ENCODE results near the gene WDR86. TPM values are rescaled to one million over a fixed set of nuclear protein-coding genes. Genes with fewer than 3 reads are reported as not detected.

The WDR86 gene
- total and polyA plus RNA-seq, 2 of the 4 experiments (the other 2 are of a cell fraction): not detected

DNA sequence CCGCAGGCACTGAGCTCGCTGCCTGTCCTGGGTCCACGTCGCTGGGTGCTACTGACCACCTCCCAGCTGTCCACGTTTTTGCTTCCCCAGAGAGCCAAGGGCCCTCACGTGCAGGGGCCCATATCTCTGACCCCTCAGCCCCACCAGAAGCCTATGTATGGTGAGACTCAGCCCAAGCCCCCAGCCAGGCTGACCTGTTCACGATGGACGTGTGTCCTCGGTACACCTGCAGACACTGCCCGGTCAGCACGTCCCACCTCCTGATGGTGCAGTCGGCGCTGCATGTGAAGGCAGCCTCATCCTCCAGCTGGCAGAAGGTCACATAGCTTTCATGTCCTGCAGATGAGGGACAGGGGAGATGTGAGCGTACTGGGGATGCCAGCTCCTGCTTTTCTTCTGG, 9.9 kb downstream of the WDR86 start:
- Histone ChIP-seq H4K20me1 (ENCODE audit: insufficient read depth, low read length) (no peaks in the 10 kb centered on the region), H2AK5ac (ENCODE audit: low read depth, low read length) (no peak overlapping the region), H3K9me3 (ENCODE audit: control insufficient read depth, insufficient read depth, low read length) (no peaks in the 10 kb centered on the region), H2BK5ac (ENCODE audit: low read depth, low read length, poor library complexity, severe bottlenecking) (no peak overlapping the region), H3K79me1 (ENCODE audit: low read depth in 1 of 2, low read length in 2 of 2) (no peaks in the 10 kb centered on the region), H3K4me3 (ENCODE audit: insufficient read depth, low read depth, low read length) (no peak overlapping the region), H3K9me1 (ENCODE audit: insufficient read depth, low read length) (no peaks in the 10 kb centered on the region), H3K27me3 (ENCODE audit: control insufficient read depth, insufficient read depth, low read length) (peaks cover 11% of the 10 kb centered on the region), H3K4me1 (ENCODE audit: control insufficient read depth, insufficient read depth, low read length) (peaks cover 5% of the 10 kb centered on the region; the same call in 1 of the 2 replicates), H3K36me3 (ENCODE audit: control insufficient read depth, insufficient read depth, low read length) (no peaks in the 10 kb centered on the region), H2AK9ac (replicated peaks; ENCODE audit: low read depth, low read length, poor library complexity) (no peak overlapping the region), H2BK20ac (ENCODE audit: low read depth, low read length) (no peak overlapping the region), H3K4ac (ENCODE audit: low read depth, low read length) (no peak overlapping the region), H4K8ac (ENCODE audit: low read depth in 2 of 2, low read length in 2 of 2) (no peak overlapping the region), H4K91ac (ENCODE audit: insufficient read depth, low read depth, low read length) (no peak overlapping the region), H3K14ac (replicated peaks; ENCODE audit: low read depth, low read length) (no peak overlapping the region), H3K27ac (ENCODE audit: insufficient read depth, low read length) (no peak overlapping the region), H4K5ac (ENCODE audit: low read depth, low read length) (no peak overlapping the region), H3K23ac (ENCODE audit: low read depth, low read length) (no peak overlapping the region), H2AFZ (replicated peaks; ENCODE audit: low read length, poor library complexity) (no peak overlapping the region), H2BK120ac (ENCODE audit: low read depth, low read length) (no peak overlapping the region), H2BK15ac (ENCODE audit: low read depth, low read length) (no peak overlapping the region), H3K18ac (ENCODE audit: low read depth, low read length) (no peak overlapping the region), H3K9ac (ENCODE audit: low read depth, low read length) (no peak overlapping the region), H3K56ac (ENCODE audit: extremely low read depth, insufficient read depth, low read length) (no peak overlapping the region), H3K4me2 (ENCODE audit: low read depth, low read length) (no peak overlapping the region)
- dilution Hi-C loops (cut with HindIII; ENCODE audit: low sequenced_read_pairs, unreplicated experiment) (no loop called here), in situ Hi-C loops (cut with MboI; ENCODE audit: low sequenced_read_pairs) (no loop called here), intact Hi-C loops (cut with micrococcal nuclease) (no loop called here)
- no peak for ATAC-seq (ENCODE audit: low read depth)
- ChIA-PET POLR2A (ENCODE audit: unreplicated experiment) (no interaction called here), CTCF (no interaction called here)
- no peak for DNase-seq
- no TSS peak for BruUV-seq (replicated peaks)
- WGBS, 2 experiments (ENCODE audit: extremely low coverage in 2 of 2, insufficient read length in 1 of 2): 89% methylated on average over 9 of the region's 14 CpGs; no CpG with 5 or more reads in 1 of the 2 experiments
- TF ChIP-seq BHLHE40 (IDR thresholded peaks at IDR 0.05; ENCODE audit: low read depth, low read length) (no peak), RFX5 (IDR thresholded peaks at IDR 0.05; ENCODE audit: low read depth, low read length) (no peak), NFE2L2 (IDR thresholded peaks at IDR 0.05; ENCODE audit: low read depth, low read length) (no peak), CEBPB (IDR thresholded peaks at IDR 0.05; ENCODE audit: low read depth, low read length) (no peak), RCOR1 (IDR thresholded peaks at IDR 0.05; ENCODE audit: insufficient replicate concordance, low read length) (no peak)
- TF ChIP-seq, protein P1, sequence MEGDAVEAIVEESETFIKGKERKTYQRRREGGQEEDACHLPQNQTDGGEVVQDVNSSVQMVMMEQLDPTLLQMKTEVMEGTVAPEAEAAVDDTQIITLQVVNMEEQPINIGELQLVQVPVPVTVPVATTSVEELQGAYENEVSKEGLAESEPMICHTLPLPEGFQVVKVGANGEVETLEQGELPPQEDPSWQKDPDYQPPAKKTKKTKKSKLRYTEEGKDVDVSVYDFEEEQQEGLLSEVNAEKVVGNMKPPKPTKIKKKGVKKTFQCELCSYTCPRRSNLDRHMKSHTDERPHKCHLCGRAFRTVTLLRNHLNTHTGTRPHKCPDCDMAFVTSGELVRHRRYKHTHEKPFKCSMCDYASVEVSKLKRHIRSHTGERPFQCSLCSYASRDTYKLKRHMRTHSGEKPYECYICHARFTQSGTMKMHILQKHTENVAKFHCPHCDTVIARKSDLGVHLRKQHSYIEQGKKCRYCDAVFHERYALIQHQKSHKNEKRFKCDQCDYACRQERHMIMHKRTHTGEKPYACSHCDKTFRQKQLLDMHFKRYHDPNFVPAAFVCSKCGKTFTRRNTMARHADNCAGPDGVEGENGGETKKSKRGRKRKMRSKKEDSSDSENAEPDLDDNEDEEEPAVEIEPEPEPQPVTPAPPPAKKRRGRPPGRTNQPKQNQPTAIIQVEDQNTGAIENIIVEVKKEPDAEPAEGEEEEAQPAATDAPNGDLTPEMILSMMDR (conservative IDR thresholded peaks at IDR 0.05; ENCODE audit: low read depth, low read length): no peak
- TF ChIP-seq, protein P2, sequence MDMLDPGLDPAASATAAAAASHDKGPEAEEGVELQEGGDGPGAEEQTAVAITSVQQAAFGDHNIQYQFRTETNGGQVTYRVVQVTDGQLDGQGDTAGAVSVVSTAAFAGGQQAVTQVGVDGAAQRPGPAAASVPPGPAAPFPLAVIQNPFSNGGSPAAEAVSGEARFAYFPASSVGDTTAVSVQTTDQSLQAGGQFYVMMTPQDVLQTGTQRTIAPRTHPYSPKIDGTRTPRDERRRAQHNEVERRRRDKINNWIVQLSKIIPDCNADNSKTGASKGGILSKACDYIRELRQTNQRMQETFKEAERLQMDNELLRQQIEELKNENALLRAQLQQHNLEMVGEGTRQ (IDR thresholded peaks at IDR 0.05; ENCODE audit: low read depth, low read length): no peak
